A673 (cell line): ENCODE data around the gene SPEG.

ENCODE experiments used
- EZH2 ChIP-seq: fragments of 200-600 bp; sonication (generic); IDR thresholded peaks from 2 replicates; pipeline ENCODE4 v1.6.1; 2017; ENCODE audit warnings: borderline replicate concordance, low read depth, mild to moderate bottlenecking, mixed read lengths, antibody characterized with exemption, low read length; ENCODE audit not compliant: poor library complexity, severe bottlenecking
- TF ChIP-seq, protein P1 (sequence below): fragments of 300-800, 200-600 bp; sonication (generic); conservative IDR thresholded peaks from 2 replicates; pipeline ENCODE4 v1.5.1; 2017; ENCODE audit warnings: low read depth, mild to moderate bottlenecking, antibody characterized with exemption, low read length, moderate library complexity, mixed read lengths

DNA sequence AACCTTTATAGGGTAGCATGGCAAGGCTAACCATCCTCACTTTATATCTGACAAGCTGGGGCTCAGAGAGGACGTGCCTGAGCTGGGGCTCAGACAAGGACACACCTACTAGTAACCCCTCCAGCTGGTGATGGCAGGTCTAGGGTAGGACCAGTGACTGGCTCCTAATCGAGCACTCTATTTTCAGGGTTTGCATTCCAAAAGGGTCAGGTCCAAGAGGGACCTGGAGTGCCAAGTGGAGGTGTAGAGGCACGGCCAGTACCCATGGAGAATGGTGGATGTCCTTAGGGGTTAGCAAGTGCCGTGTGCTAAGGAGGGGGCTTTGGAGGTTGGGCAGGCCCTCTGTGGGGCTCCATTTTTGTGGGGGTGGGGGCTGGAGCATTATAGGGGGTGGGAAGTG lies 17.7 kb upstream of the SPEG start:
- TF ChIP-seq, protein P1, sequence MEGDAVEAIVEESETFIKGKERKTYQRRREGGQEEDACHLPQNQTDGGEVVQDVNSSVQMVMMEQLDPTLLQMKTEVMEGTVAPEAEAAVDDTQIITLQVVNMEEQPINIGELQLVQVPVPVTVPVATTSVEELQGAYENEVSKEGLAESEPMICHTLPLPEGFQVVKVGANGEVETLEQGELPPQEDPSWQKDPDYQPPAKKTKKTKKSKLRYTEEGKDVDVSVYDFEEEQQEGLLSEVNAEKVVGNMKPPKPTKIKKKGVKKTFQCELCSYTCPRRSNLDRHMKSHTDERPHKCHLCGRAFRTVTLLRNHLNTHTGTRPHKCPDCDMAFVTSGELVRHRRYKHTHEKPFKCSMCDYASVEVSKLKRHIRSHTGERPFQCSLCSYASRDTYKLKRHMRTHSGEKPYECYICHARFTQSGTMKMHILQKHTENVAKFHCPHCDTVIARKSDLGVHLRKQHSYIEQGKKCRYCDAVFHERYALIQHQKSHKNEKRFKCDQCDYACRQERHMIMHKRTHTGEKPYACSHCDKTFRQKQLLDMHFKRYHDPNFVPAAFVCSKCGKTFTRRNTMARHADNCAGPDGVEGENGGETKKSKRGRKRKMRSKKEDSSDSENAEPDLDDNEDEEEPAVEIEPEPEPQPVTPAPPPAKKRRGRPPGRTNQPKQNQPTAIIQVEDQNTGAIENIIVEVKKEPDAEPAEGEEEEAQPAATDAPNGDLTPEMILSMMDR: no peak
- TF ChIP-seq EZH2: no peak
